Lower leg skin (tissue), 3 donors: ENCODE data around the gene YWHAQ.

Experiments
- POLR2A ChIP-seq, 2 donors: fragments of 450-650 bp; IDR thresholded peaks; one replicate each; pipeline ENCODE4 v1.6.1; 2016 to 2017; ENCODE audit warnings: antibody characterized with exemption in 2 of 2, mild to moderate bottlenecking in 1 of 2, moderate library complexity in 1 of 2
- TF ChIP-seq, protein P1 (sequence below), 3 donors: fragments of 450-650 bp; IDR thresholded peaks; one replicate each; pipeline ENCODE4 v1.5.1; 2016; ENCODE audit warnings: antibody characterized with exemption in 3 of 3, mild to moderate bottlenecking in 3 of 3, moderate library complexity in 2 of 3

DNA sequence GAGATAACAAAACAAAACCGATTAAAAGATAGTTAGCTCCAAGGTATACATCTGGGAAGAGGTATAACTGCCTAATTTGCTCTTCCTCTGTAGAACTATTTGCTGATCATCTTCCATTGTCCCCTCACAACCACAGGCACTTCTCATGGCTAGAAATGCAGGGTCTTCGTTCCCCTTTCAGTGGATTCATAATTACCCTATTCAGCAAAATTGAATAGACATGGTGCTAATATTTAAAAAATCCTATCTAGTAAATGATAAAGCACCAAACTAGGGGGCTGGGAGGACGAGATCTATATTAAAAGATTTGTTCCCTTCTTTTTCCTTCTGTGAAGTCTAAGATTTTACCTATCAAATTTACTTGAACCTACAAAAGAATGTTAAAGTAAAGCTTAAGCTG, 44.3 kb downstream of the YWHAQ start:
- TF ChIP-seq, protein P1, sequence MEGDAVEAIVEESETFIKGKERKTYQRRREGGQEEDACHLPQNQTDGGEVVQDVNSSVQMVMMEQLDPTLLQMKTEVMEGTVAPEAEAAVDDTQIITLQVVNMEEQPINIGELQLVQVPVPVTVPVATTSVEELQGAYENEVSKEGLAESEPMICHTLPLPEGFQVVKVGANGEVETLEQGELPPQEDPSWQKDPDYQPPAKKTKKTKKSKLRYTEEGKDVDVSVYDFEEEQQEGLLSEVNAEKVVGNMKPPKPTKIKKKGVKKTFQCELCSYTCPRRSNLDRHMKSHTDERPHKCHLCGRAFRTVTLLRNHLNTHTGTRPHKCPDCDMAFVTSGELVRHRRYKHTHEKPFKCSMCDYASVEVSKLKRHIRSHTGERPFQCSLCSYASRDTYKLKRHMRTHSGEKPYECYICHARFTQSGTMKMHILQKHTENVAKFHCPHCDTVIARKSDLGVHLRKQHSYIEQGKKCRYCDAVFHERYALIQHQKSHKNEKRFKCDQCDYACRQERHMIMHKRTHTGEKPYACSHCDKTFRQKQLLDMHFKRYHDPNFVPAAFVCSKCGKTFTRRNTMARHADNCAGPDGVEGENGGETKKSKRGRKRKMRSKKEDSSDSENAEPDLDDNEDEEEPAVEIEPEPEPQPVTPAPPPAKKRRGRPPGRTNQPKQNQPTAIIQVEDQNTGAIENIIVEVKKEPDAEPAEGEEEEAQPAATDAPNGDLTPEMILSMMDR (IDR thresholded peaks at IDR 0.05) = no peak
- no peak for TF ChIP-seq POLR2A (IDR thresholded peaks at IDR 0.05)
